ENCODE results near the gene TAGAP. TPM values are rescaled to one million over a fixed set of nuclear protein-coding genes. Genes with fewer than 3 reads are reported as not detected.

TAGAP gene
- total and polyA plus RNA-seq, 2 donors (not counting 3 experiments of a cell fraction or from before 2014, with no cell fraction given) = not detected

- no peak for TF ChIP-seq JUN (IDR thresholded peaks at IDR 0.05; ENCODE audit: borderline replicate concordance, insufficient read depth, insufficient read length, low read depth)
- no peak for TF ChIP-seq EZH2 (IDR thresholded peaks at IDR 0.05; ENCODE audit: borderline replicate concordance, low read depth, low read length, severe bottlenecking)
- TF ChIP-seq MAX (IDR thresholded peaks at IDR 0.05; ENCODE audit: insufficient read depth, insufficient read length) = no peak
- TF ChIP-seq CTCF (IDR thresholded peaks at IDR 0.05; ENCODE audit: extremely low read depth in 1 of 2, insufficient read depth in 1 of 2, low read depth in 1 of 2, low read length in 2 of 2) = no peak
- no peak for TF ChIP-seq GATA2 (IDR thresholded peaks at IDR 0.05; ENCODE audit: insufficient read depth, insufficient read length, low read depth, low read length)
- no peak overlapping the region for H2AFZ ChIP-seq (ENCODE audit: low read depth, low read length)
- no peak overlapping the region for H3K4me3 ChIP-seq (replicated peaks in 1 of 3; ENCODE audit: insufficient read depth in 1 of 3, low read depth in 1 of 3, low read length in 3 of 3)
- H3K9me1 ChIP-seq (replicated peaks; ENCODE audit: control insufficient read depth, extremely low read depth, insufficient read depth, low read length) = no peaks in the 10 kb centered on the region
- no peaks in the 10 kb centered on the region for H3K4me1 ChIP-seq (ENCODE audit: control insufficient read depth, extremely low read depth, insufficient read depth, low read length)
- dilution Hi-C loops (cut with MboI; ENCODE audit: extremely low pct_ligation_motif_present, low sequenced_read_pairs) = no loop called here
- no peaks in the 10 kb centered on the region for H4K20me1 ChIP-seq (replicated peaks; ENCODE audit: control insufficient read depth, extremely low read depth, insufficient read depth, low read length)
- peaks cover 3 to 8% of the 10 kb centered on the region in 2 experiments for H3K27me3 ChIP-seq (ENCODE audit: control insufficient read depth in 2 of 2, insufficient read depth in 2 of 2, low read length in 2 of 2)
- H3K9ac ChIP-seq (replicated peaks; ENCODE audit: extremely low read depth, insufficient read depth, low read length) = no peak overlapping the region
- BruUV-seq (replicated peaks) = no TSS peak
- no peaks in the 10 kb centered on the region for H3K36me3 ChIP-seq (ENCODE audit: control insufficient read depth in 2 of 2, extremely low read depth in 1 of 2, insufficient read depth in 2 of 2, low read length in 2 of 2)
- no peak for DNase-seq (ENCODE audit: low read depth, low spot score)
- CTCF ChIA-PET = interaction anchor here (5.3 kb wide), 1 partner anchor 14 kb away, joined by 27 read pairs; no protein-coding TSS in a partner anchor
- H3K4me2 ChIP-seq (ENCODE audit: insufficient read depth, low read length) = no peak overlapping the region
- H3K79me2 ChIP-seq (ENCODE audit: control insufficient read depth, insufficient read depth, low read length) = no peaks in the 10 kb centered on the region
- FAIRE-seq = no peak
- intact Hi-C loops (cut with micrococcal nuclease) = no loop called here
- POLR2A ChIA-PET = no interaction called here
- no peak overlapping the region for H3K27ac ChIP-seq (ENCODE audit: insufficient read depth, low read depth, low read length)
- no peaks in the 10 kb centered on the region for H3K9me3 ChIP-seq (replicated peaks; ENCODE audit: control insufficient read depth, insufficient read depth, low read length)
Measured at GRCh38 chr6:159056432-159056831, 11.6 kb upstream of the TAGAP start.

GRCh38 chr6:159056003-159056402, 11.2 kb upstream of the TAGAP start:
- Histone ChIP-seq H3K79me2 (ENCODE audit: control insufficient read depth, insufficient read depth, low read length) (no peaks in the 10 kb centered on the region), H3K4me1 (ENCODE audit: control insufficient read depth, extremely low read depth, insufficient read depth, low read length) (no peaks in the 10 kb centered on the region), H3K36me3 (ENCODE audit: control insufficient read depth in 2 of 2, extremely low read depth in 1 of 2, insufficient read depth in 2 of 2, low read length in 2 of 2) (no peaks in the 10 kb centered on the region), H3K9me3 (replicated peaks; ENCODE audit: control insufficient read depth, insufficient read depth, low read length) (no peaks in the 10 kb centered on the region), H3K27ac (ENCODE audit: insufficient read depth, low read depth, low read length) (no peak overlapping the region), H4K20me1 (replicated peaks; ENCODE audit: control insufficient read depth, extremely low read depth, insufficient read depth, low read length) (no peaks in the 10 kb centered on the region), H3K4me2 (ENCODE audit: insufficient read depth, low read length) (no peak overlapping the region), H3K9me1 (replicated peaks; ENCODE audit: control insufficient read depth, extremely low read depth, insufficient read depth, low read length) (no peaks in the 10 kb centered on the region), H3K27me3 (ENCODE audit: control insufficient read depth in 2 of 2, insufficient read depth in 2 of 2, low read length in 2 of 2) (peaks cover 3 to 8% of the 10 kb centered on the region in 2 experiments), H3K9ac (replicated peaks; ENCODE audit: extremely low read depth, insufficient read depth, low read length) (no peak overlapping the region), H3K4me3 (replicated peaks in 1 of 3; ENCODE audit: insufficient read depth in 1 of 3, low read depth in 1 of 3, low read length in 3 of 3) (no peak overlapping the region), H2AFZ (ENCODE audit: low read depth, low read length) (no peak overlapping the region)
- intact Hi-C loops (cut with micrococcal nuclease) (no loop called here), dilution Hi-C loops (cut with MboI; ENCODE audit: extremely low pct_ligation_motif_present, low sequenced_read_pairs) (no loop called here)
- POLR2A ChIA-PET = no interaction called here
- no peak for FAIRE-seq
- TF ChIP-seq POLR2AphosphoS5 (IDR thresholded peaks at IDR 0.05; ENCODE audit: insufficient read depth, low read depth, low read length) (no peak), FOS (IDR thresholded peaks at IDR 0.05; ENCODE audit: borderline replicate concordance, insufficient read depth, low read length) (no peak), MAX (IDR thresholded peaks at IDR 0.05; ENCODE audit: insufficient read depth, insufficient read length) (no peak), GATA2 (IDR thresholded peaks at IDR 0.05; ENCODE audit: insufficient read depth, insufficient read length, low read depth, low read length) (no peak), CTCF (IDR thresholded peaks at IDR 0.05; ENCODE audit: extremely low read depth in 1 of 2, insufficient read depth in 1 of 2, low read depth in 1 of 2, low read length in 2 of 2) (no peak), EZH2 (IDR thresholded peaks at IDR 0.05; ENCODE audit: borderline replicate concordance, low read depth, low read length, severe bottlenecking) (no peak), MYC (IDR thresholded peaks at IDR 0.05; ENCODE audit: low read depth, low read length) (no peak), POLR2A (IDR thresholded peaks at IDR 0.05; ENCODE audit: low read depth, low read length) (no peak), JUN (IDR thresholded peaks at IDR 0.05; ENCODE audit: borderline replicate concordance, insufficient read depth, insufficient read length, low read depth) (no peak)
- CTCF ChIA-PET = interaction anchor here (5.3 kb wide), 1 partner anchor 14 kb away, joined by 27 read pairs; no protein-coding TSS in a partner anchor
- BruUV-seq (replicated peaks) = no TSS peak
- no peak for DNase-seq (ENCODE audit: low read depth, low spot score)
